PC-9 (cell line): ENCODE results near the gene ZFP57. TPM values are rescaled to one million over a fixed set of nuclear protein-coding genes. Genes with fewer than 3 reads are reported as not detected.

Source experiments
- BruUV-seq: library from RNA; stranded (reverse); fragments of 400-500 nt; replicated peaks from 2 replicates; lab custom pipeline; 2021; lab: Mats Ljungman, UMichigan
- CTCF ChIA-PET: fragments of 300-600 bp; sonication (Branson Sonifier 250); formaldehyde crosslinking; loops from one replicate; lab custom pipeline; 2022; ENCODE audit warnings: antibody characterized with exemption; lab: Charles Lee
- POLR2A ChIA-PET: fragments of 300-600 bp; sonication (Branson Sonifier 250); formaldehyde crosslinking; loops from one replicate; lab custom pipeline; 2022; ENCODE audit warnings: antibody characterized with exemption; ENCODE audit not compliant: unreplicated experiment; lab: Charles Lee
- DNase-seq, 2 experiments: peaks; one replicate each; pipeline versions ENCODE4 v3.0.0 to v3.0.0-alpha.2; 2015 to 2022; ENCODE audit warnings: mixed read lengths in 1 of 2
- H2AFZ ChIP-seq: fragments of 200-600 bp; sonication (generic); 2 replicates; pipeline ENCODE4 v1.8.1; 2017; ENCODE audit warnings: antibody characterized with exemption
- H3F3A ChIP-seq: fragments of 200-600 bp; sonication (generic); 2 replicates; pipeline ENCODE4 v1.8.1; 2017; ENCODE audit warnings: antibody characterized with exemption, mild to moderate bottlenecking, low read depth; ENCODE audit not compliant: insufficient read depth
- H3K27ac ChIP-seq: fragments of 200-600 bp; sonication (generic); 2 replicates; pipeline ENCODE4 v1.6.1; 2016; ENCODE audit warnings: mixed run types
- H3K27me3 ChIP-seq: fragments of 200-600 bp; sonication (generic); 2 replicates; pipeline ENCODE4 v1.6.1; 2016; ENCODE audit warnings: low read depth, mixed run types; ENCODE audit not compliant: insufficient read depth
- H3K36me3 ChIP-seq: fragments of 200-600 bp; sonication (generic); 2 replicates; pipeline ENCODE4 v1.6.1; 2016; ENCODE audit warnings: low read depth, mixed run types
- H3K4me1 ChIP-seq: fragments of 200-600 bp; sonication (generic); replicated peaks from 2 replicates; pipeline ENCODE4 v1.6.1; 2016; ENCODE audit warnings: mixed run types; ENCODE audit not compliant: insufficient read depth
- H3K4me2 ChIP-seq: fragments of 200-600 bp; sonication (generic); 2 replicates; pipeline ENCODE4 v1.6.1; 2017; ENCODE audit warnings: mixed run types
- H3K4me3 ChIP-seq: fragments of 200-600 bp; sonication (generic); 2 replicates; pipeline ENCODE4 v1.6.1; 2016; ENCODE audit warnings: mixed run types
- H3K79me2 ChIP-seq: fragments of 200-600 bp; sonication (generic); 2 replicates; pipeline ENCODE4 v1.6.1; 2017; ENCODE audit warnings: low read depth, mixed run types
- H3K9me2 ChIP-seq: fragments of 200-600 bp; sonication (generic); 2 replicates; pipeline ENCODE4 v1.8.1; 2017; ENCODE audit warnings: mild to moderate bottlenecking; ENCODE audit not compliant: insufficient read depth
- H3K9me3 ChIP-seq: fragments of 200-600 bp; sonication (generic); 2 replicates; pipeline ENCODE4 v1.8.1; 2016; ENCODE audit warnings: low read depth; ENCODE audit not compliant: insufficient read depth
- H4K20me1 ChIP-seq: fragments of 200-600 bp; sonication (generic); 2 replicates; pipeline ENCODE4 v1.8.1; 2017; ENCODE audit not compliant: insufficient read depth
- CTCF ChIP-seq: fragments of 200-600 bp; sonication (generic); conservative IDR thresholded peaks from 2 replicates; pipeline ENCODE4 v1.6.1; 2017; ENCODE audit warnings: mixed run types, antibody characterized with exemption, mild to moderate bottlenecking, moderate library complexity
- EZH2 ChIP-seq: fragments of 200-600 bp; sonication (generic); IDR thresholded peaks from 2 replicates; pipeline ENCODE4 v1.8.0; 2017; ENCODE audit warnings: antibody characterized with exemption, low read depth
- intact Hi-C: fragments of 100-400 bp; cut with micrococcal nuclease; formaldehyde crosslinking; loops from one replicate; pipeline ENCODE4 v1.10.0; 2022; ENCODE audit not compliant: unreplicated experiment
- total RNA-seq: library from RNA; stranded (reverse); gene quantifications from 2 replicates; pipeline ENCODE4 v1.2.3, GENCODE V29; 2021

Gene ZFP57
- total RNA-seq, 1 experiment from 2014 or later = 1.1 TPM

GRCh38 chr6:29667158-29667557, 13.8 kb downstream of the ZFP57 start:
- H3F3A ChIP-seq = peaks cover 3% of the 10 kb centered on the region; the same call in 1 of the 2 replicates

DNA sequence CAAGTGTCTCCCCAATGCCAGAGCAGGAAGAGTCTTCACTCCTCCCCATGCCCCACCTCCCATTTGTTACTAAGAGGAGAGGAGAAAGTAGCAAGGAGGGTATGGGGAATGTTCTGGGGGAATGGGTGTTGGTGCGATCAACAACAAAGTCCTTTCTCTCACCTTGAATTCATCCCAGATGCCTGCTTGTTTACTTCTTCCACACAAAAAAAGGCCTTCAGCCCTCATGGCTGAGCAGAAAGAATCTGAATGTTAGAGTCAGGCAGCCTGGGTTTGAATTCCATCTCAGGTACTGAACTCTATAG, 14.2 kb downstream of the ZFP57 start:
- Histone ChIP-seq H3K4me1 (0 out of 2 replicates have a peak, but pooled peaks cover 7% of the 10 kb centered on the region), H3K79me2 (no peaks in the 10 kb centered on the region), H3F3A (peaks cover 6% of the 10 kb centered on the region; the same call in 1 of the 2 replicates), H3K36me3 (no peaks in the 10 kb centered on the region), H3K4me2 (no peak overlapping the region), H4K20me1 (no peaks in the 10 kb centered on the region), H3K4me3 (no peak overlapping the region), H3K27ac (no peak overlapping the region), H2AFZ (no peak overlapping the region), H3K9me2 (no peaks in the 10 kb centered on the region; the same call in 1 of the 2 replicates), H3K27me3 (no peaks in the 10 kb centered on the region), H3K9me3 (no peaks in the 10 kb centered on the region)
- ChIA-PET POLR2A (interaction anchor here (0.6 kb wide), 1 partner anchor 34 kb away, joined by 8 read pairs; the partner anchor contains the start of gene GABBR1), CTCF (interaction anchor here (0.8 to 2.8 kb wide), 3 partner anchors 14 to 32 kb away, joined by 4 to 18 read pairs (median 6); no protein-coding TSS in a partner anchor)
- no peak for TF ChIP-seq CTCF
- no peak for TF ChIP-seq EZH2
- intact Hi-C loops = no loop called here
- no peak for DNase-seq
- no TSS peak for BruUV-seq

More at GRCh38 chr6:29667158-29667557, 13.8 kb downstream of the ZFP57 start:
- Histone ChIP-seq H4K20me1 (no peaks in the 10 kb centered on the region), H3K4me1 (0 out of 2 replicates have a peak, but pooled peaks cover 5% of the 10 kb centered on the region), H3K36me3 (no peaks in the 10 kb centered on the region), H3K27ac (no peak overlapping the region), H2AFZ (no peak overlapping the region), H3K4me3 (no peak overlapping the region), H3K79me2 (no peaks in the 10 kb centered on the region), H3K27me3 (no peaks in the 10 kb centered on the region), H3K4me2 (no peak overlapping the region), H3K9me2 (no peaks in the 10 kb centered on the region; the same call in 1 of the 2 replicates), H3K9me3 (no peaks in the 10 kb centered on the region)
- CTCF ChIA-PET = interaction anchor here (0.8 to 2.8 kb wide), 2 partner anchors 14 to 31 kb away, joined by 6 to 18 read pairs; no protein-coding TSS in a partner anchor
- intact Hi-C loops = no loop called here
- no TSS peak for BruUV-seq
- POLR2A ChIA-PET = no interaction called here
- DNase-seq = no peak
- TF ChIP-seq EZH2 = no peak
- TF ChIP-seq CTCF = no peak

GRCh38 chr6:29665942-29666825, 14.8 kb downstream of the ZFP57 start:
- BruUV-seq = no TSS peak
- TF ChIP-seq CTCF (no peak), EZH2 (no peak)
- no peak for DNase-seq
- Histone ChIP-seq H2AFZ (no peak overlapping the region), H3K4me2 (no peak overlapping the region), H3K36me3 (no peaks in the 10 kb centered on the region), H3K79me2 (no peaks in the 10 kb centered on the region), H3K27ac (no peak overlapping the region), H4K20me1 (no peaks in the 10 kb centered on the region), H3K4me3 (no peak overlapping the region), H3K4me1 (0 out of 2 replicates have a peak, but pooled peaks cover 7% of the 10 kb centered on the region), H3K9me2 (no peaks in the 10 kb centered on the region; the same call in 1 of the 2 replicates), H3K9me3 (no peaks in the 10 kb centered on the region), H3K27me3 (no peaks in the 10 kb centered on the region), H3F3A (peaks cover 6% of the 10 kb centered on the region; the same call in 1 of the 2 replicates)
- POLR2A ChIA-PET = interaction anchor here (0.6 to 0.7 kb wide), 3 partner anchors 33 to 1503 kb away, joined by 4 to 8 read pairs (median 5); partner anchors contain the start of gene GABBR1
- CTCF ChIA-PET = interaction anchor here (0.8 to 2.8 kb wide), 3 partner anchors 13 to 32 kb away, joined by 4 to 18 read pairs (median 6); no protein-coding TSS in a partner anchor
- intact Hi-C loops = no loop called here
